ENCODE results near the gene FAM13B. TPM values are rescaled to one million over a fixed set of nuclear protein-coding genes. Genes with fewer than 3 reads are reported as not detected.

Gene FAM13B
- total RNA-seq, 1 experiment from 2014 or later, result 23.5 TPM

DNA sequence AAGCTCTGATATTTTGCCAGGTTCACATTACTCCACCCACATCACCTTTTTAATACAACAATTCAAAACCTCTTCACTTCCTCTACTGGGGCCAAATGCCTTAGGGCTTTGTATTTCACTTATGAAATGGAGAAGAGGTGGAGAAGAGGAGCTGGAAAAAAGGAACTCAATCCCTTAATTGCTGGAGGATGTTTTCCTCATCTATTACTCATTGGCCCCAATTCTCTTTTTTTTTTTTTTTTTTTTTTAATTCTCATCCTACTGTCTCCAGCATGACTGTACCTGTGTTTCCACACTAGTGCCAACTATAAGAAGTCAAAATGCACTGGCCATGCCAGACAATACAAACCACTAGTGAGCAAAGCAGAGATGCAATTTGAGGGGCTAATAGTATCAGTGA, 20.9 kb downstream of the FAM13B start:
- peaks cover 36% of the 10 kb centered on the region for H3K36me3 ChIP-seq (ENCODE audit: insufficient read depth, low read length, poor library complexity, severe bottlenecking)
- H3K4me3 ChIP-seq (ENCODE audit: low read depth, low read length, poor library complexity, severe bottlenecking), result no peak overlapping the region
- ChIA-PET CTCF (no interaction called here), POLR2A (ENCODE audit: low non-redundant PET) (no interaction called here)
- BruUV-seq (replicated peaks), result no TSS peak
- H3K27ac ChIP-seq (ENCODE audit: low read depth, low read length, poor library complexity, severe bottlenecking), result no peak overlapping the region
- no peaks in the 10 kb centered on the region for H3K9me3 ChIP-seq (ENCODE audit: low read depth, low read length, poor library complexity, severe bottlenecking)
- H3K4me1 ChIP-seq (ENCODE audit: insufficient read depth, low read length, poor library complexity, severe bottlenecking), result no peaks in the 10 kb centered on the region
- no peak for DNase-seq (ENCODE audit: low spot score)
- no peaks in the 10 kb centered on the region for H3K27me3 ChIP-seq (replicated peaks; ENCODE audit: insufficient read depth, low read depth, low read length, poor library complexity)
- intact Hi-C loops (cut with micrococcal nuclease; ENCODE audit: unreplicated experiment), result no loop called here
- TF ChIP-seq EZH2 (IDR thresholded peaks at IDR 0.05; ENCODE audit: borderline replicate concordance, low read depth, low read length, poor library complexity, severe bottlenecking) (no peak), CTCF (conservative IDR thresholded peaks at IDR 0.05; ENCODE audit: low read depth, low read length) (no peak)

DNA sequence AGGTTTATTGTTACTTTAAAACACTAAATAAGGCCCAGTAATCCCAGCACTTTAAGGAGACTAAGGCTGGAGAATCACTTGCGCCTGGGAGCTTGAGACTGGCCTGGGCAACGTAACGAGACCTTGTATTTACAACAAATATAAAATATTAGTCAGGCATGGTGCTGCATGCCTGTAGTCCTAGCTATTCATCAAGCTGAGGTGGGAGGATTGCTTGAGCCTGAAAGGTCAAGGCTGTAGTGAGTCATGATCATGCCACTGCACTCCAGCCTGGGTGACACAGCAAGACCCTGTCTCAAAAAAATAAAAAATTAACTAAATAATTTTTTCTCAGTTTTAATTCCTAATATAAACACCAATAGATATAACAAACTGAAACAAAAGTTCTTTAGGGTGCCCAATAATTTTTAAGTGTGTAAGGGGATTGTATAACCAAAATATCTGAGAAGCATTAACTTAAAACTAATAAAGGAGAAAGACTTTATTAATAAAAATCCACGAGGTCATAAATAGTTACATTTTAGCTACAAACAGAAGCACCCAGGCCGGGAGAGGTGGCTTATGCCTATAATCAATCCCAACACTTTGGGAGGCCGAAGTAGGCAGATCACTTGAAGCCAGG, 32.7 kb downstream of the FAM13B start:
- ChIA-PET CTCF (no interaction called here), POLR2A (ENCODE audit: low non-redundant PET) (no interaction called here)
- no peak for DNase-seq (ENCODE audit: low spot score)
- no peak overlapping the region for H3K4me3 ChIP-seq (ENCODE audit: low read depth, low read length, poor library complexity, severe bottlenecking)
- no TSS peak for BruUV-seq (replicated peaks)
- no peak overlapping the region for H3K27ac ChIP-seq (ENCODE audit: low read depth, low read length, poor library complexity, severe bottlenecking)
- H3K4me1 ChIP-seq (ENCODE audit: insufficient read depth, low read length, poor library complexity, severe bottlenecking), result peaks cover 7% of the 10 kb centered on the region
- intact Hi-C loops (cut with micrococcal nuclease; ENCODE audit: unreplicated experiment), result no loop called here
- H3K36me3 ChIP-seq (ENCODE audit: insufficient read depth, low read length, poor library complexity, severe bottlenecking), result peaks cover 7% of the 10 kb centered on the region
- TF ChIP-seq CTCF (conservative IDR thresholded peaks at IDR 0.05; ENCODE audit: low read depth, low read length) (no peak), EZH2 (IDR thresholded peaks at IDR 0.05; ENCODE audit: borderline replicate concordance, low read depth, low read length, poor library complexity, severe bottlenecking) (no peak)
- H3K27me3 ChIP-seq (replicated peaks; ENCODE audit: insufficient read depth, low read depth, low read length, poor library complexity), result no peaks in the 10 kb centered on the region
- H3K9me3 ChIP-seq (ENCODE audit: low read depth, low read length, poor library complexity, severe bottlenecking), result peaks cover 6% of the 10 kb centered on the region

GRCh38 chr5:137997726-137998213, 35.1 kb downstream of the FAM13B start:
- Histone ChIP-seq H3K4me3 (ENCODE audit: low read depth, low read length, poor library complexity, severe bottlenecking) (no peak overlapping the region), H3K4me1 (ENCODE audit: insufficient read depth, low read length, poor library complexity, severe bottlenecking) (peaks cover 20% of the 10 kb centered on the region), H3K27me3 (replicated peaks; ENCODE audit: insufficient read depth, low read depth, low read length, poor library complexity) (no peaks in the 10 kb centered on the region), H3K36me3 (ENCODE audit: insufficient read depth, low read length, poor library complexity, severe bottlenecking) (peaks cover 7% of the 10 kb centered on the region), H3K27ac (ENCODE audit: low read depth, low read length, poor library complexity, severe bottlenecking) (no peak overlapping the region), H3K9me3 (ENCODE audit: low read depth, low read length, poor library complexity, severe bottlenecking) (peaks cover 6% of the 10 kb centered on the region)
- intact Hi-C loops (cut with micrococcal nuclease; ENCODE audit: unreplicated experiment), result no loop called here
- TF ChIP-seq EZH2 (IDR thresholded peaks at IDR 0.05; ENCODE audit: borderline replicate concordance, low read depth, low read length, poor library complexity, severe bottlenecking), result no peak
- TF ChIP-seq CTCF (conservative IDR thresholded peaks at IDR 0.05; ENCODE audit: low read depth, low read length), result no peak
- DNase-seq (ENCODE audit: low spot score), result no peak
- ChIA-PET POLR2A (ENCODE audit: low non-redundant PET) (no interaction called here), CTCF (no interaction called here)
- no TSS peak for BruUV-seq (replicated peaks)

Measured in A673 (cell line).